Mesenchymal stem cell (in vitro differentiated cells and primary cell): Measurements from ENCODE around the gene SNX3.
A peak's percentile ranks its signal among the peaks of the same experiment; 100 is the strongest.

Experiments used
- DNase-seq: peaks from one replicate; pipeline ENCODE4 v3.0.0-alpha.2; 2013
- H2AFZ ChIP-seq: one replicate; pipeline ENCODE4 v1.6.1; 2013; ENCODE audit warnings: low read depth, mild to moderate bottlenecking, control low read depth, inconsistent platforms, low read length, moderate library complexity
- H2AK5ac ChIP-seq: 2 replicates; pipeline ENCODE4 v1.6.1; 2013; ENCODE audit warnings: low read length, moderate library complexity, mild to moderate bottlenecking, inconsistent platforms; ENCODE audit not compliant: severe bottlenecking
- H2BK120ac ChIP-seq: one replicate; pipeline ENCODE4 v1.6.1; 2013; ENCODE audit warnings: low read depth, mild to moderate bottlenecking, inconsistent platforms, low read length, moderate library complexity
- H2BK12ac ChIP-seq, 2 experiments: one replicate each; pipeline ENCODE4 v1.6.1; 2013; ENCODE audit warnings: inconsistent platforms in 2 of 2, low read length in 2 of 2, mild to moderate bottlenecking in 2 of 2, moderate library complexity in 2 of 2, control low read depth in 1 of 2
- H2BK15ac ChIP-seq: one replicate; pipeline ENCODE4 v1.6.1; 2013; ENCODE audit warnings: mild to moderate bottlenecking, low read depth, inconsistent platforms; ENCODE audit not compliant: poor library complexity, severe bottlenecking
- H2BK5ac ChIP-seq: 2 replicates; pipeline ENCODE4 v1.6.1; 2013; ENCODE audit warnings: low read depth, mild to moderate bottlenecking, low read length, control low read depth, inconsistent platforms; ENCODE audit not compliant: poor library complexity, severe bottlenecking
- H3K14ac ChIP-seq, 2 experiments: one replicate each; pipeline ENCODE4 v1.6.1; 2013; ENCODE audit warnings: inconsistent platforms in 2 of 2, low read length in 2 of 2, control low read depth in 1 of 2, mild to moderate bottlenecking in 1 of 2, moderate library complexity in 1 of 2
- H3K18ac ChIP-seq, 2 experiments: one replicate each; pipeline ENCODE4 v1.6.1; 2013; ENCODE audit warnings: inconsistent platforms in 2 of 2, low read length in 2 of 2, control low read depth in 1 of 2, low read depth in 1 of 2, mild to moderate bottlenecking in 1 of 2
- H3K23ac ChIP-seq, 2 experiments: one replicate each; pipeline ENCODE4 v1.6.1; 2013; ENCODE audit warnings: inconsistent platforms in 2 of 2, low read length in 2 of 2, mild to moderate bottlenecking in 2 of 2, moderate library complexity in 2 of 2, control low read depth in 1 of 2
- H3K27ac ChIP-seq: 2 replicates; pipeline ENCODE4 v1.5.1; 2013; ENCODE audit warnings: mild to moderate bottlenecking, moderate library complexity, low read length, control low read depth, inconsistent platforms; ENCODE audit not compliant: poor library complexity, severe bottlenecking
- H3K27me3 ChIP-seq, 2 experiments: 2 replicates each; pipeline versions ENCODE4 v1.6.1 to v1.7.0; 2013; ENCODE audit warnings: low read length in 2 of 2, mild to moderate bottlenecking in 2 of 2, moderate library complexity in 2 of 2, control low read depth in 1 of 2, inconsistent platforms in 1 of 2; ENCODE audit not compliant: control insufficient read depth in 1 of 2, insufficient read depth in 1 of 2
- H3K36me3 ChIP-seq, 2 experiments: 2 replicates each; pipeline versions ENCODE4 v1.6.1 to v1.7.0; 2013; ENCODE audit warnings: low read length in 2 of 2, control low read depth in 1 of 2, inconsistent platforms in 1 of 2, low read depth in 1 of 2, mild to moderate bottlenecking in 1 of 2; ENCODE audit not compliant: insufficient read depth in 2 of 2, control insufficient read depth in 1 of 2
- H3K4ac ChIP-seq, 2 experiments: one replicate each; pipeline ENCODE4 v1.6.1; 2013; ENCODE audit warnings: inconsistent platforms in 2 of 2, low read length in 2 of 2, mild to moderate bottlenecking in 2 of 2, moderate library complexity in 2 of 2, control low read depth in 1 of 2, low read depth in 1 of 2
- H3K4me1 ChIP-seq: 2 replicates; pipeline ENCODE4 v1.6.1; 2013; ENCODE audit warnings: low read depth, low read length, control low read depth; ENCODE audit not compliant: control insufficient read depth, insufficient read depth
- H3K4me2 ChIP-seq: 2 replicates; pipeline ENCODE4 v1.6.1; 2013; ENCODE audit warnings: low read length, mild to moderate bottlenecking, inconsistent platforms; ENCODE audit not compliant: poor library complexity, severe bottlenecking
- H3K4me3 ChIP-seq, 2 experiments: 2 replicates each; pipeline versions ENCODE4 v1.5.1 to v1.7.0; 2013; ENCODE audit warnings: low read length in 2 of 2, mild to moderate bottlenecking in 2 of 2, control low read depth in 1 of 2, low read depth in 1 of 2; ENCODE audit not compliant: insufficient read depth in 1 of 2
- H3K79me1 ChIP-seq: replicated peaks from 2 replicates; pipeline ENCODE4 v1.6.1; 2013; ENCODE audit warnings: mild to moderate bottlenecking, control low read depth, low read length, inconsistent platforms; ENCODE audit not compliant: poor library complexity, severe bottlenecking
- H3K9ac ChIP-seq: 2 replicates; pipeline ENCODE4 v1.7.0; 2013; ENCODE audit warnings: mild to moderate bottlenecking, low read length, moderate library complexity
- H3K9me3 ChIP-seq: 2 replicates; pipeline ENCODE4 v1.7.0; 2013; ENCODE audit warnings: mild to moderate bottlenecking, low read length; ENCODE audit not compliant: control insufficient read depth
- H4K8ac ChIP-seq: one replicate; pipeline ENCODE4 v1.6.1; 2013; ENCODE audit warnings: inconsistent platforms, mild to moderate bottlenecking, low read length, moderate library complexity
- H4K91ac ChIP-seq: one replicate; pipeline ENCODE4 v1.6.1; 2013; ENCODE audit warnings: mild to moderate bottlenecking, low read length, inconsistent platforms
- WGBS: methylation state at CpG from one replicate; pipeline ENCODE4 v1.1.7; 2013; ENCODE audit warnings: mixed read lengths; 5-methylcytosine and 5-hydroxymethylcytosine counted together

SNX3 gene

DNA sequence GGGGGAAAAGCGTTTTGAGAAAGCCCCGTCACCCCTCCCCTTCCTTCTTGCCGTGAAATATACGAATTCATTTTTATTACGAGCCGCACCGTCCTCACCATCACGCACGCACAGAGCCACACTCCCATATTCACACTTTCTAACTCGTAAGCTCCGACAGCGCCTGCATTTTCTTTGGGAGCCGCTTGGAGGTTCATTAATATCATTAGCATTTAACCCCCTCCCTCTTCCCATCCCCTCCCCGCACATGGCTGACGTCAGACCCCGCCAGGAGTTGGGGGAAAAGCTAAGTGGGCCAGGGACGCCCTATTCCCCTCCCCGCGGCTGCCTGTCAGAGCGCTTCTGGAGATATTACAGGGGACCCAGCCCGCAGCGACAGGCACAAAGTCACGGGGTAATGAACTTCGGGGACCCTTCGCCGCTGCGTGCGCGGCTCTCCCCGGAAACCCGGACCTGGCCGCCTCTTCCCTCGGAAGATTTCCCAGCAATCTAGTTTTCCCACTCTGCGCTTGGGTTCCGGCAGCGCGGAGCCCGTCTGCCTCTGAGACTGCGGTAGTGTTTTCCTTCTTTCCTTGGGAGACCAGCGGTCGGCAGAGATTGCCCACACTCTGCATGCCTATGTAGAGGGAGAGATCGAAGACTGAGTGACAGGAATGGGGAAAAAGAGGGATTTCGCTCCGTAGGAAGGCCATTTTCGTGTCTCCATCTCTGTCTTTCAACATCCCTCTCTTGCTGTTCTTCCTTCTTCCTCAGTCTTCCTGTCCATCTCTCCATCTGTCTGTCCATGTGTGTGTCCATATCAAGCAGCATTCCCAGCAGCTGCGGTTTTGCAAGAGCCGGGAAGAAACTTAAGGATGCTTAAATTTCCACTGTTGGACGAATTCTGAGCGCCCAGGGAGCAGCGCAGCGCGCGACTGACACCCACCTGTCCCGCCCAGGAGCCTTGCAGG lies 94.9 kb downstream of the SNX3 start, which contains the start of gene NR2E1:
TSS of gene NR2E1 (plus strand) at position 309 of the 950 bp plus-strand sequence. CDS start 744 bp downstream, outside the sequence.
- no peak within 1 kb of the TSS for H3K4ac ChIP-seq
- no peak within 1 kb of the TSS for H4K8ac ChIP-seq
- peak within 1 kb of the TSS in 1 of 2 experiments; percentile 14 for H3K23ac ChIP-seq
- no peak within 1 kb of the TSS for H3K4me3 ChIP-seq
- no peak within 1 kb of the TSS for H4K91ac ChIP-seq
- peaks cover 100% of the 10 kb centered on the region in 2 experiments for H3K27me3 ChIP-seq
- H3K9ac ChIP-seq = no peak within 1 kb of the TSS
- no peak within 1 kb of the TSS for H2AK5ac ChIP-seq
- peak within 1 kb of the TSS; percentile 8 for H2BK15ac ChIP-seq
- H3K79me1 ChIP-seq = no peaks in the 10 kb centered on the region
- no peak within 1 kb of the TSS for H3K27ac ChIP-seq
- no peak for DNase-seq
- H2BK5ac ChIP-seq = no peak within 1 kb of the TSS
- H3K9me3 ChIP-seq = peaks cover 4% of the 10 kb centered on the region
- H3K4me1 ChIP-seq = peaks cover 47% of the 10 kb centered on the region
- H2BK12ac ChIP-seq = no peak within 1 kb of the TSS
- H2AFZ ChIP-seq = no peak within 1 kb of the TSS
- H3K14ac ChIP-seq = no peak within 1 kb of the TSS
- H2BK120ac ChIP-seq = no peak within 1 kb of the TSS
- no peak within 1 kb of the TSS for H3K18ac ChIP-seq
- WGBS = 3% methylated on average over 45 of the region's 54 CpGs
- H3K4me2 ChIP-seq = peak within 1 kb of the TSS; percentile 35
- H3K36me3 ChIP-seq = no peaks in the 10 kb centered on the region

DNA sequence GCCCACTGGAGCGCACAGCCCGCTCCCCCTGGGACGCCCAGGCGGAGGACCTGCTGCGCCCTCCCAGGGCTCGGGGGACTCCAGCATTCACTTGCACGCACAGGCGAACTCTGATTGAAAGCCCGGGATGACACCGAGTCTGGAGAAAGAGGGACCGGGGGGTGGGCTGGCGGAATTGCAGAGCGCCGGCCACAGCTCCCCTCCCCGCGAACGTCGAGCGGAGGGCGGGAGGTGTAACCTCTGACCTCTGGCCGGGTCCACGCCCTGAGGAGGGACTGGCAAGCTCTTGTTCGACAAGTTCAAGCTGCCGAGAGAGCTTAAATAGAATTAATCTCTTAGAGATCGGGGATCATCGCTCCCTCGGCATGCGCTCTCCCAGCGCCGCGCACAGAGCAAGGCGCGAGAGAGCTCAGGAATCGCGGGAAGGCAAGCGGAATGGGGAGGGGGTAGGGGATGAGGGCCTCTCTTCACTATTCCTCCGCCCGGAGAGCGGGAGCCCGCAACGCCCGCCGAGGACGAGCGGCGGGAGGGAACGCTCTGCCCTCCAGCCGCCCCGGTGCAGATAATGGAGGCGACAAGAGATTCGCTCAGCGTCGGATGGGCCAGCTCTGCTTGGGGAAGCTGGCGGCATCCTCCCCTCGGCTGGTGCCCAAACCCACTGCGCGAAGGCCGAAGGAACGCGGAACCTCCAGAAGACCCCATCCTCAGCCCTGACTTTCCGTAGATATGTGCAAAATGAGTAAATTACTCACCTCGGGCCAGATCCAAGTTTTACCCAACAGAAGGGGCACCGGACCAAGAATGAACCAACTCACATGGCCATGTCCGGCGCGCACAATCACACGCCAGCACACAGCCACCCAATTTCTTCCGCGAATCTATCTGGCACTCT lies 95.8 kb downstream of the SNX3 start:
- H3K9me3 ChIP-seq = peaks cover 4% of the 10 kb centered on the region
- H3K9ac ChIP-seq = no peak overlapping the region
- no peaks in the 10 kb centered on the region for H3K79me1 ChIP-seq
- peak overlapping the region; percentile 8 for H2BK15ac ChIP-seq
- H2AFZ ChIP-seq = no peak overlapping the region
- H3K14ac ChIP-seq = no peak overlapping the region
- peak overlapping the region in 1 of 2 experiments; percentile 14 for H3K23ac ChIP-seq
- H3K18ac ChIP-seq = no peak overlapping the region
- peaks cover 47% of the 10 kb centered on the region for H3K4me1 ChIP-seq
- no peak overlapping the region for H3K4me3 ChIP-seq
- H3K4ac ChIP-seq = no peak overlapping the region
- H3K27ac ChIP-seq = no peak overlapping the region
- H3K36me3 ChIP-seq = no peaks in the 10 kb centered on the region
- peak overlapping the region; percentile 24 for H3K4me2 ChIP-seq
- no peak overlapping the region for H2BK120ac ChIP-seq
- H2AK5ac ChIP-seq = no peak overlapping the region
- H2BK5ac ChIP-seq = no peak overlapping the region
- H4K8ac ChIP-seq = no peak overlapping the region
- peaks cover 100% of the 10 kb centered on the region in 2 experiments for H3K27me3 ChIP-seq
- 1% methylated on average over 69 of the region's 69 CpGs for WGBS
- no peak for DNase-seq
- H4K91ac ChIP-seq = no peak overlapping the region
- H2BK12ac ChIP-seq = no peak overlapping the region

DNA sequence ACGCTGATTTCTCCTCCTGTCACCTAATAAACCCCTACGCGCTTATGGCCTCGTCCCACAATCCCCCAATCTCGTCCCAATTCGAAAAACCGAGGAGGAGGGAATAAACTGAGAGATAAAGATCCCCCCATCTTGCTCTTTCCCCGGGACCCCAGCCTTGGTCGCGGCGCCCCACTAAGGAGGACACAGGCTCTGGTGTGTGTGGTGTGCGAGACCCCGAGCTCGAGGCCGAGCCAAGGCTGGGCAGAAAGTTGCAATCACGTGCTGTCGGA lies 96.4 kb downstream of the SNX3 start:
- H3K4me2 ChIP-seq = no peak overlapping the region
- H3K23ac ChIP-seq = no peak overlapping the region
- no peak overlapping the region for H3K4ac ChIP-seq
- H3K79me1 ChIP-seq = no peaks in the 10 kb centered on the region
- no peak for DNase-seq
- 1% methylated on average over 13 of the region's 17 CpGs for WGBS
- H3K36me3 ChIP-seq = no peaks in the 10 kb centered on the region
- H2BK120ac ChIP-seq = no peak overlapping the region
- H3K18ac ChIP-seq = no peak overlapping the region
- no peak overlapping the region for H3K9ac ChIP-seq
- H3K27ac ChIP-seq = no peak overlapping the region
- H3K4me1 ChIP-seq = peaks cover 42% of the 10 kb centered on the region
- no peak overlapping the region for H2BK15ac ChIP-seq
- no peak overlapping the region for H2AFZ ChIP-seq
- H3K4me3 ChIP-seq = no peak overlapping the region
- no peak overlapping the region for H2BK5ac ChIP-seq
- H4K91ac ChIP-seq = no peak overlapping the region
- H3K14ac ChIP-seq = no peak overlapping the region
- H3K9me3 ChIP-seq = peaks cover 4% of the 10 kb centered on the region
- H3K27me3 ChIP-seq = peaks cover 98 to 100% of the 10 kb centered on the region in 2 experiments
- H4K8ac ChIP-seq = no peak overlapping the region
- no peak overlapping the region for H2AK5ac ChIP-seq
- H2BK12ac ChIP-seq = no peak overlapping the region
